ENCODE data around the gene METTL6. TPM values are rescaled to one million over a fixed set of nuclear protein-coding genes. Genes with fewer than 3 reads are reported as not detected.

The METTL6 gene
- total RNA-seq, 1 experiment from 2014 or later, result 25.6 TPM

DNA sequence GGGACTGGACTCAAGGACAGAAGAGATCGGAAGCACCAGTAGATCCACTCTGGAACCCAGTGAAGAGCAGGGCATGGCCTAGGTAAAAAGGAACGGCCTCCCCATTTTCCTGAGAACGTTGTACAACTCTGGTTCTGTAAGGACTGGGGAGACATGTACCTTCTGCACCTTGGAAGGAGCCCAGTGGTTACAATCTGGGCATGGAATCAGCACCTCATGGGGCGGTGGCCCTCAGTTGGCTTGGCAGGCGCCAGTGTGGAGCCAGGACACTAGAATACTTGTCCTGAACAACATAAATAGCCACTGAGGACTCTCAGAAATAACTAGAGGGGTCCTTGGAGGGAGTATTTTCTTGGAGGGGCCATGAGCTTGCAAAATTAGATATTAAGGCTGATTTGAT lies 25.6 kb upstream of the METTL6 start:
- Histone ChIP-seq H3K4me2 (ENCODE audit: insufficient read depth, insufficient read length, low read length) (no peak overlapping the region), H3K23me2 (ENCODE audit: insufficient read length, low read depth, low read length, poor library complexity, severe bottlenecking) (no peaks in the 10 kb centered on the region), H4K8ac (replicated peaks; ENCODE audit: insufficient read length, low read depth, low read length) (no peak overlapping the region), H3K4me1 (ENCODE audit: insufficient read depth, low read length) (no peaks in the 10 kb centered on the region), H2AK5ac (ENCODE audit: insufficient read length, low read length) (no peak overlapping the region), H3K14ac (ENCODE audit: insufficient read depth, low read length) (no peak overlapping the region), H3T11ph (ENCODE audit: low read length) (no peak overlapping the region), H2AFZ (ENCODE audit: low read length) (no peak overlapping the region), H2BK5ac (ENCODE audit: insufficient read length, low read length) (no peak overlapping the region), H3K27me3 (ENCODE audit: insufficient read depth, low read length) (no peaks in the 10 kb centered on the region), H2BK15ac (ENCODE audit: low read depth, low read length) (no peak overlapping the region), H4K91ac (ENCODE audit: insufficient read length, low read depth, low read length) (no peak overlapping the region), H3K23ac (ENCODE audit: insufficient read length, low read depth, low read length) (no peak overlapping the region), H2BK12ac (ENCODE audit: insufficient read length, low read depth, low read length) (no peak overlapping the region), H3K56ac (ENCODE audit: insufficient read length, low read depth, low read length) (no peak overlapping the region), H3K79me2 (ENCODE audit: insufficient read depth, low read length) (no peaks in the 10 kb centered on the region), H3K18ac (ENCODE audit: insufficient read length, low read depth, low read length) (no peak overlapping the region), H3K9ac (ENCODE audit: extremely low read depth, insufficient read length, low read length) (no peak overlapping the region), H3K9me3 (ENCODE audit: control insufficient read depth, low read depth, low read length) (no peaks in the 10 kb centered on the region), H4K5ac (ENCODE audit: insufficient read length, low read depth, low read length) (no peak overlapping the region), H2BK20ac (ENCODE audit: low read depth, low read length, poor library complexity, severe bottlenecking) (no peak overlapping the region), H3K4ac (ENCODE audit: low read depth, low read length) (no peak overlapping the region), H2BK120ac (ENCODE audit: low read depth, low read length, poor library complexity, severe bottlenecking) (no peak overlapping the region), H3K79me1 (ENCODE audit: insufficient read depth, low read depth, low read length, poor library complexity, severe bottlenecking) (no peaks in the 10 kb centered on the region), H4K20me1 (ENCODE audit: control insufficient read depth, insufficient read depth, insufficient read length) (no peaks in the 10 kb centered on the region), H3K27ac (ENCODE audit: insufficient read length, low read depth, low read length) (no peak overlapping the region)
- Mint-ChIP-seq H3K27ac (peak overlapping the region in 1 of 3 experiments; percentile 40; a peak in 1 of 7 replicates), H3K36me3 (ENCODE audit: insufficient read depth in 1 of 3, low read depth in 3 of 3) (no peaks in the 10 kb centered on the region), H3K4me3 (no peak overlapping the region), H3K9me3 (no peaks in the 10 kb centered on the region), H3K27me3 (ENCODE audit: low read depth) (no peaks in the 10 kb centered on the region; the same call in 1 of the 2 replicates), H3K4me1 (peaks cover 3% of the 10 kb centered on the region in 2 experiments; a peak in 1 of 4 replicates)
- TF ChIP-seq, protein P1, sequence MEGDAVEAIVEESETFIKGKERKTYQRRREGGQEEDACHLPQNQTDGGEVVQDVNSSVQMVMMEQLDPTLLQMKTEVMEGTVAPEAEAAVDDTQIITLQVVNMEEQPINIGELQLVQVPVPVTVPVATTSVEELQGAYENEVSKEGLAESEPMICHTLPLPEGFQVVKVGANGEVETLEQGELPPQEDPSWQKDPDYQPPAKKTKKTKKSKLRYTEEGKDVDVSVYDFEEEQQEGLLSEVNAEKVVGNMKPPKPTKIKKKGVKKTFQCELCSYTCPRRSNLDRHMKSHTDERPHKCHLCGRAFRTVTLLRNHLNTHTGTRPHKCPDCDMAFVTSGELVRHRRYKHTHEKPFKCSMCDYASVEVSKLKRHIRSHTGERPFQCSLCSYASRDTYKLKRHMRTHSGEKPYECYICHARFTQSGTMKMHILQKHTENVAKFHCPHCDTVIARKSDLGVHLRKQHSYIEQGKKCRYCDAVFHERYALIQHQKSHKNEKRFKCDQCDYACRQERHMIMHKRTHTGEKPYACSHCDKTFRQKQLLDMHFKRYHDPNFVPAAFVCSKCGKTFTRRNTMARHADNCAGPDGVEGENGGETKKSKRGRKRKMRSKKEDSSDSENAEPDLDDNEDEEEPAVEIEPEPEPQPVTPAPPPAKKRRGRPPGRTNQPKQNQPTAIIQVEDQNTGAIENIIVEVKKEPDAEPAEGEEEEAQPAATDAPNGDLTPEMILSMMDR (conservative IDR thresholded peaks at IDR 0.05), result no peak
- WGBS (ENCODE audit: extremely low coverage, insufficient read length, low lambda C conversion rate), result no CpG with 5 or more reads among the region's 5 CpGs
- no peak for DNase-seq
